Erythroblast (primary cell): Measurements from ENCODE around the gene DRC7.
"Not testable (repeated sequence)": the region's sequence is repeated elsewhere in the genome, so short reads cannot be mapped to it uniquely, and the experiment has no call there.

Experiments used
- GATA1 ChIP-seq: IDR thresholded peaks from 2 replicates; pipeline ENCODE4 v1.6.1; 2011; ENCODE audit warnings: low read depth, mild to moderate bottlenecking, control low read depth, low read length, moderate library complexity
- POLR2A ChIP-seq: IDR thresholded peaks from 2 replicates; pipeline ENCODE4 v1.6.1; 2011; ENCODE audit warnings: mild to moderate bottlenecking, low read length

GRCh38 chr16:57671451-57671850, 23.2 kb upstream of the DRC7 start:
- TF ChIP-seq POLR2A, GATA1: not testable (repeated sequence)
